GM12878 (cell line): ENCODE data around the gene CAMTA1. TPM values are rescaled to one million over a fixed set of nuclear protein-coding genes. Genes with fewer than 3 reads are reported as not detected.

Experiments used
- ATAC-seq: fragments of 200-7000 bp; cut with Tn5 transposase; 3 replicates; pipeline ENCODE4 v1.9.1; 2020; ENCODE audit warnings: mild to moderate bottlenecking, moderate library complexity
- BruUV-seq: library from RNA; stranded (reverse); fragments of 400-500 nt; replicated peaks from 2 replicates; lab custom pipeline; 2021; lab: Mats Ljungman, UMichigan
- CTCF ChIA-PET: fragments of 300-600 bp; sonication (Branson Sonifier 250); formaldehyde crosslinking; extraction: SDS; loops from one replicate; lab custom pipeline; 2021; ENCODE audit warnings: inconsistent platforms; lab: Yijun Ruan, JAX
- POLR2A ChIA-PET: fragments of 350-600 bp; formaldehyde crosslinking; extraction: SDS; loops from one replicate; lab custom pipeline; 2021; ENCODE audit warnings: inconsistent platforms; lab: Charles Lee
- RAD21 ChIA-PET: fragments of 300-600 bp; sonication (Branson Sonifier 250); formaldehyde crosslinking; loops from one replicate; lab custom pipeline; 2023; ENCODE audit warnings: antibody characterized with exemption; ENCODE audit not compliant: unreplicated experiment; lab: Charles Lee
- SMC1A ChIA-PET: fragments of 300-600 bp; sonication (Branson Sonifier 250); formaldehyde crosslinking; loops from one replicate; lab custom pipeline; 2023; ENCODE audit not compliant: unreplicated experiment, uncharacterized antibody; lab: Charles Lee
- DNase-seq: peaks from one replicate; pipeline ENCODE4 v3.0.0-alpha.2; 2011; ENCODE audit warnings: low read depth, low spot score
- FAIRE-seq: peaks from 3 replicates; lab custom pipeline; 2011; peaks lifted over from hg19 to GRCh38; lab: Jason Lieb, UNC
- H2AFZ ChIP-seq: 2 replicates; pipeline ENCODE4 v1.6.0; 2011; ENCODE audit warnings: low read depth, low read length, control low read depth; ENCODE audit not compliant: control insufficient read depth
- H3K27ac ChIP-seq: 2 replicates; pipeline ENCODE4 v1.5.1; 2011; ENCODE audit warnings: control low read depth; ENCODE audit not compliant: control insufficient read depth, insufficient read depth
- H3K27me3 ChIP-seq, 2 experiments: replicated peaks in 1 of 2; 2 replicates each; pipeline versions ENCODE4 v1.6.0 to v1.6.1; 2011; ENCODE audit warnings: low read length in 1 of 2; ENCODE audit not compliant: control insufficient read depth in 2 of 2, insufficient read depth in 2 of 2
- H3K36me3 ChIP-seq, 2 experiments: 2 replicates each; pipeline ENCODE4 v1.5.1; 2011; ENCODE audit warnings: low read length in 1 of 2; ENCODE audit not compliant: control insufficient read depth in 2 of 2, insufficient read depth in 2 of 2
- H3K4me1 ChIP-seq: 2 replicates; pipeline ENCODE4 v1.6.1; 2011; ENCODE audit warnings: mild to moderate bottlenecking, low read length, moderate library complexity, mixed read lengths; ENCODE audit not compliant: control insufficient read depth, insufficient read depth
- H3K4me2 ChIP-seq: 2 replicates; pipeline ENCODE4 v1.6.0; 2011; ENCODE audit warnings: control low read depth; ENCODE audit not compliant: control insufficient read depth, insufficient read depth
- H3K4me3 ChIP-seq: fragments of 200-600 bp; sonication (generic); 2 replicates; pipeline ENCODE4 v1.5.1; 2016
- H3K79me2 ChIP-seq: 2 replicates; pipeline ENCODE4 v1.6.0; 2011; ENCODE audit warnings: low read length; ENCODE audit not compliant: control insufficient read depth, insufficient read depth
- H3K9ac ChIP-seq: 2 replicates; pipeline ENCODE4 v1.8.0; 2011; ENCODE audit warnings: low read length, control low read depth, mixed read lengths; ENCODE audit not compliant: control insufficient read depth, insufficient read depth
- H3K9me3 ChIP-seq: replicated peaks from 3 replicates; pipeline ENCODE4 v1.5.1; 2011; ENCODE audit warnings: mild to moderate bottlenecking, low read length; ENCODE audit not compliant: control insufficient read depth, insufficient read depth
- H4K20me1 ChIP-seq: 2 replicates; pipeline ENCODE4 v1.6.0; 2011; ENCODE audit not compliant: control insufficient read depth, insufficient read depth
- ATF2 ChIP-seq: IDR thresholded peaks from 2 replicates; pipeline ENCODE4 v1.6.1; 2012; ENCODE audit warnings: low read length, inconsistent platforms
- BACH1 ChIP-seq: fragments of 450-650 bp; IDR thresholded peaks from 2 replicates; pipeline ENCODE4 v1.6.1; 2017; ENCODE audit warnings: mild to moderate bottlenecking, borderline replicate concordance
- CBX3 ChIP-seq: fragments of 200-600 bp; sonication (generic); IDR thresholded peaks from 2 replicates; pipeline ENCODE4 v1.6.1; 2016; ENCODE audit warnings: low read depth, borderline replicate concordance
- CREM ChIP-seq: IDR thresholded peaks from 2 replicates; pipeline ENCODE4 v1.6.1; 2014; ENCODE audit warnings: antibody characterized with exemption, low read depth
- DPF2 ChIP-seq: fragments of 450-650 bp; IDR thresholded peaks from 2 replicates; pipeline ENCODE4 v1.6.1; 2017; ENCODE audit warnings: mild to moderate bottlenecking
- EZH2 ChIP-seq: IDR thresholded peaks from 2 replicates; pipeline ENCODE4 v1.6.1; 2012; ENCODE audit warnings: low read depth, mild to moderate bottlenecking, control low read depth, inconsistent platforms, low read length, borderline replicate concordance; ENCODE audit not compliant: control insufficient read depth
- KLF5 ChIP-seq: fragments of 450-650 bp; IDR thresholded peaks from 2 replicates; pipeline ENCODE4 v1.6.1; 2014; ENCODE audit warnings: mild to moderate bottlenecking; ENCODE audit not compliant: partially characterized antibody
- LARP7 ChIP-seq: fragments of 450-650 bp; IDR thresholded peaks from 2 replicates; pipeline ENCODE4 v1.6.1; 2017; ENCODE audit warnings: mild to moderate bottlenecking
- MTA2 ChIP-seq: fragments of 450-650 bp; IDR thresholded peaks from 2 replicates; pipeline ENCODE4 v1.6.1; 2016; ENCODE audit warnings: low read depth, mild to moderate bottlenecking, moderate library complexity
- NR2F1 ChIP-seq: fragments of 450-650 bp; conservative IDR thresholded peaks from 2 replicates; pipeline ENCODE4 v1.6.1; 2017; ENCODE audit warnings: mild to moderate bottlenecking
- NRF1 ChIP-seq: conservative IDR thresholded peaks from 2 replicates; pipeline ENCODE4 v1.6.1; 2011; ENCODE audit warnings: mild to moderate bottlenecking, low read depth, low read length, improper control_type of control experiment
- RAD51 ChIP-seq: fragments of 450-650 bp; IDR thresholded peaks from 2 replicates; pipeline ENCODE4 v1.6.1; 2016; ENCODE audit warnings: moderate library complexity, mild to moderate bottlenecking, inconsistent platforms
- RELA ChIP-seq: fragments of 450-650 bp; IDR thresholded peaks from 2 replicates; pipeline ENCODE4 v1.8.0; 2014; ENCODE audit warnings: borderline replicate concordance; ENCODE audit not compliant: partially characterized antibody
- REST ChIP-seq: IDR thresholded peaks from 2 replicates; pipeline ENCODE4 v1.6.1; 2012; ENCODE audit warnings: mild to moderate bottlenecking, low read depth, low read length
- SIN3A ChIP-seq: IDR thresholded peaks from 2 replicates; pipeline ENCODE4 v1.6.1; 2012; ENCODE audit warnings: low read depth, low read length, improper control_type of control experiment
- SPI1 ChIP-seq: IDR thresholded peaks from 2 replicates; pipeline ENCODE4 v1.6.1; 2011; ENCODE audit warnings: low read depth, mild to moderate bottlenecking, low read length, moderate library complexity, borderline replicate concordance; ENCODE audit not compliant: insufficient read depth
- SUPT20H ChIP-seq: IDR thresholded peaks from 2 replicates; pipeline ENCODE4 v1.6.1; 2011; ENCODE audit warnings: low read depth, mild to moderate bottlenecking, low read length, moderate library complexity, borderline replicate concordance; ENCODE audit not compliant: control insufficient read depth
- YY1 ChIP-seq: IDR thresholded peaks from 2 replicates; pipeline ENCODE4 v1.6.1; 2011; ENCODE audit warnings: low read depth, mild to moderate bottlenecking, low read length
- WGBS: methylation state at CpG from one replicate; pipeline ENCODE4 v1.1.6; 2016; ENCODE audit warnings: low lambda C conversion rate; ENCODE audit not compliant: insufficient replicate concordance, insufficient coverage; ENCODE audit errors: missing lambda C conversion rate; 5-methylcytosine and 5-hydroxymethylcytosine counted together
- in situ Hi-C: fragments of 300-500 bp; cut with MboI; formaldehyde crosslinking; loops from 9 replicates; pipeline ENCODE4 v1.14.3; 2018; ENCODE audit warnings: mixed read lengths
- intact Hi-C: fragments of 100-400 bp; cut with micrococcal nuclease; formaldehyde crosslinking; loops from one replicate; pipeline ENCODE4 v1.14.2; 2022; ENCODE audit not compliant: unreplicated experiment
- polyA plus RNA-seq, 11 experiments: library from polyadenylated mRNA; depleted of rRNA in 4 of 11; unstranded in 6 of 11; stranded (reverse) in 5 of 11; fragments of >200 nt; fragmentation: Nextera tagmentation in 4 of 11; fragmentation: Illumina TruSeq in 1 of 11; extraction: Ambion mirVana in 4 of 11; extraction: Trizol in 1 of 11; gene quantifications; 1 replicate in 1 of 11; 2 replicates in 10 of 11; pipeline versions ENCODE4 v1.2.1 to v1.2.3, GENCODE V29; 2011 to 2016; ENCODE audit warnings: inconsistent platforms in 2 of 11, missing spikeins in 2 of 11, low read depth in 1 of 11
- total RNA-seq, 4 experiments: library from RNA; depleted of rRNA in 3 of 4; stranded (reverse); fragments of >200 nt in 3 of 4; fragmentation: Illumina TruSeq in 1 of 4; extraction: Trizol in 1 of 4; gene quantifications; 2 replicates each; pipeline versions ENCODE4 v1.2.1 to v1.2.3, GENCODE V29; 2013 to 2021

CAMTA1 gene
- total and polyA plus RNA-seq, 10 of the 15 experiments (the other 5 are each of a cell fraction or from before 2014, with no cell fraction given): 37.7 to 148 (median 76.4) TPM

GRCh38 chr1:7382971-7383370 lies 597.7 kb downstream of the CAMTA1 start:
- Histone ChIP-seq H3K4me3 (no peak overlapping the region), H3K9me3 (no peaks in the 10 kb centered on the region; the same call in 2 of the 3 replicates), H3K4me1 (no peaks in the 10 kb centered on the region), H3K36me3 (no peaks in the 10 kb centered on the region), H3K27me3 (no peaks in the 10 kb centered on the region), H3K4me2 (no peak overlapping the region), H3K79me2 (no peaks in the 10 kb centered on the region), H3K27ac (no peak overlapping the region), H3K9ac (no peak overlapping the region), H2AFZ (no peak overlapping the region), H4K20me1 (no peaks in the 10 kb centered on the region)
- ATAC-seq (no peak), DNase-seq (no peak), FAIRE-seq (no peak)
- in situ Hi-C loops: no loop called here
- TF ChIP-seq KLF5 (no peak), NR2F1 (no peak), LARP7 (no peak), ATF2 (no peak), CBX3 (no peak), NRF1 (no peak), SUPT20H (no peak), MTA2 (no peak), YY1 (no peak), RELA (no peak), DPF2 (no peak), CREM (no peak), BACH1 (no peak), SPI1 (no peak), RAD51 (no peak), SIN3A (no peak), EZH2 (no peak), REST (no peak)
- ChIA-PET CTCF (no interaction called here), SMC1A (no interaction called here), POLR2A (no interaction called here), RAD21 (no interaction called here)
- 37% methylated on average over 6 of the region's 6 CpGs for WGBS
- intact Hi-C loops: no loop called here
- no TSS peak for BruUV-seq
